ENCODE data around the gene CARS2.

- TF ChIP-seq, protein P1, sequence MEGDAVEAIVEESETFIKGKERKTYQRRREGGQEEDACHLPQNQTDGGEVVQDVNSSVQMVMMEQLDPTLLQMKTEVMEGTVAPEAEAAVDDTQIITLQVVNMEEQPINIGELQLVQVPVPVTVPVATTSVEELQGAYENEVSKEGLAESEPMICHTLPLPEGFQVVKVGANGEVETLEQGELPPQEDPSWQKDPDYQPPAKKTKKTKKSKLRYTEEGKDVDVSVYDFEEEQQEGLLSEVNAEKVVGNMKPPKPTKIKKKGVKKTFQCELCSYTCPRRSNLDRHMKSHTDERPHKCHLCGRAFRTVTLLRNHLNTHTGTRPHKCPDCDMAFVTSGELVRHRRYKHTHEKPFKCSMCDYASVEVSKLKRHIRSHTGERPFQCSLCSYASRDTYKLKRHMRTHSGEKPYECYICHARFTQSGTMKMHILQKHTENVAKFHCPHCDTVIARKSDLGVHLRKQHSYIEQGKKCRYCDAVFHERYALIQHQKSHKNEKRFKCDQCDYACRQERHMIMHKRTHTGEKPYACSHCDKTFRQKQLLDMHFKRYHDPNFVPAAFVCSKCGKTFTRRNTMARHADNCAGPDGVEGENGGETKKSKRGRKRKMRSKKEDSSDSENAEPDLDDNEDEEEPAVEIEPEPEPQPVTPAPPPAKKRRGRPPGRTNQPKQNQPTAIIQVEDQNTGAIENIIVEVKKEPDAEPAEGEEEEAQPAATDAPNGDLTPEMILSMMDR (IDR thresholded peaks at IDR 0.05) = no peak
- TF ChIP-seq BHLHE40 (IDR thresholded peaks at IDR 0.05; ENCODE audit: low read depth, low read length) (no peak), RAD21 (conservative IDR thresholded peaks at IDR 0.05 in 1 of 2, IDR thresholded peaks at IDR 0.05 in 1 of 2) (no peak)
Observed at GRCh38 chr13:110643324-110643723, 62.6 kb downstream of the CARS2 start.
